Renal cortex interstitium (tissue), 11 donors: ENCODE data around the gene NFIX. TPM values are rescaled to one million over a fixed set of nuclear protein-coding genes. Genes with fewer than 3 reads are reported as not detected.

Experiments used
- DNase-seq, 11 donors: peaks; one replicate each; pipeline ENCODE4 v3.0.0-alpha.2; 2013; ENCODE audit warnings: low read depth in 9 of 11, low spot score in 4 of 11; ENCODE audit errors: extremely low read depth in 1 of 11
- polyA plus RNA-seq, 3 donors: library from polyadenylated mRNA; unstranded; fragments of 120-200 nt; gene quantifications; one replicate each; pipeline ENCODE4 v1.2.1, GENCODE V29; 2013; ENCODE audit not compliant: insufficient read length in 3 of 3

Gene NFIX
- polyA plus RNA-seq, 3 donors = 12.0 to 21.6 (median 21.3) TPM

- no peak for DNase-seq
Measured at GRCh38 chr19:13040948-13041292, 45.6 kb downstream of the NFIX start.

GRCh38 chr19:13042443-13043130, 47.3 kb downstream of the NFIX start:
- no peak for DNase-seq

GRCh38 chr19:13043285-13043684, 48.0 kb downstream of the NFIX start:
- no peak for DNase-seq

- DNase-seq = no peak
Measured at GRCh38 chr19:13044231-13044836, 49.1 kb downstream of the NFIX start.

- DNase-seq = no peak
Measured at GRCh38 chr19:13045812-13046211, 50.5 kb downstream of the NFIX start.

- DNase-seq = no peak
Measured at GRCh38 chr19:13047374-13047773, 52.1 kb downstream of the NFIX start.

- no peak for DNase-seq
Measured at GRCh38 chr19:13050274-13050673, 55.0 kb downstream of the NFIX start.

GRCh38 chr19:13051557-13052165, 56.4 kb downstream of the NFIX start:
- peak in 7 of 11 donors; percentile 43 to 77 (median 60) for DNase-seq

- DNase-seq = no peak
Measured at GRCh38 chr19:13052447-13053175, 57.3 kb downstream of the NFIX start.

- DNase-seq = no peak
Measured at GRCh38 chr19:13053238-13053637, 58.0 kb downstream of the NFIX start.

- peak in 10 of 11 donors; percentile 58 to 89 (median 79) for DNase-seq
Measured at GRCh38 chr19:13053761-13054625, 58.7 kb downstream of the NFIX start.

- DNase-seq = no peak
Measured at GRCh38 chr19:13054626-13055212, 59.4 kb downstream of the NFIX start.

GRCh38 chr19:13055213-13056051, 60.2 kb downstream of the NFIX start:
- peak in 3 of 11 donors; percentile 62 to 70 (median 63) for DNase-seq

- no peak for DNase-seq
Measured at GRCh38 chr19:13056052-13056660, 60.9 kb downstream of the NFIX start.

GRCh38 chr19:13057147-13057572, 61.9 kb downstream of the NFIX start:
- DNase-seq = no peak

- peak in 2 of 11 donors; percentile 41 to 46 for DNase-seq
Measured at GRCh38 chr19:13057744-13058143, 62.5 kb downstream of the NFIX start.

GRCh38 chr19:13058951-13059660, 63.8 kb downstream of the NFIX start:
- no peak for DNase-seq
